K562 (cell line): ENCODE data around the gene NBEA. TPM values are rescaled to one million over a fixed set of nuclear protein-coding genes. Genes with fewer than 3 reads are reported as not detected.

Source experiments
- CEBPZ ChIP-seq: fragments of 150-350 bp; IDR thresholded peaks from 2 replicates; pipeline ENCODE4 v1.6.1; 2014; ENCODE audit warnings: low read depth, mild to moderate bottlenecking, low read length, borderline replicate concordance
- ELF1 ChIP-seq: fragments of 200-800 bp; sonication (Bioruptor generic); IDR thresholded peaks from 2 replicates; pipeline ENCODE4 v1.6.1; 2016; ENCODE audit warnings: missing genetic modification characterization, missing compliant biosample characterization
- L3MBTL2 ChIP-seq: fragments of 450-650 bp; IDR thresholded peaks from 2 replicates; pipeline ENCODE4 v1.6.1; 2016; ENCODE audit warnings: mild to moderate bottlenecking, moderate library complexity
- NFE2L1 ChIP-seq: fragments of 450-650 bp; IDR thresholded peaks from 2 replicates; pipeline ENCODE4 v1.6.1; 2016; ENCODE audit warnings: missing genetic modification characterization, low read depth, mild to moderate bottlenecking, missing compliant biosample characterization, moderate library complexity, borderline replicate concordance
- PHF20 ChIP-seq: fragments of 450-650 bp; IDR thresholded peaks from 2 replicates; pipeline ENCODE4 v1.6.1; 2018; ENCODE audit not compliant: partially characterized antibody
- TAF15 ChIP-seq: fragments of 200-400 bp; formaldehyde crosslinking; IDR thresholded peaks from 2 replicates; pipeline ENCODE4 v1.6.1; 2017; ENCODE audit warnings: mild to moderate bottlenecking, low read depth, low read length, moderate library complexity
- THRA ChIP-seq: fragments of 450-650 bp; IDR thresholded peaks from 2 replicates; pipeline ENCODE4 v1.6.1; 2017; ENCODE audit warnings: mild to moderate bottlenecking, moderate library complexity
- U2AF1 ChIP-seq: fragments of 200-400 bp; formaldehyde crosslinking; optimal IDR thresholded peaks from 2 replicates; pipeline ENCODE3; 2017; ENCODE audit warnings: mild to moderate bottlenecking, low read depth, low read length, moderate library complexity
- ZC3H8 ChIP-seq: fragments of 450-650 bp; IDR thresholded peaks from 2 replicates; pipeline ENCODE4 v1.6.1; 2017
- ZNF316 ChIP-seq: fragments of 450-650 bp; IDR thresholded peaks from 2 replicates; pipeline ENCODE4 v1.6.1; 2016
- polyA plus RNA-seq, 8 experiments: library from polyadenylated mRNA; depleted of rRNA in 4 of 8; stranded (reverse) in 5 of 8; unstranded in 3 of 8; fragments of >200 nt; fragmentation: Nextera tagmentation in 2 of 8; fragmentation: Illumina TruSeq in 1 of 8; extraction: Ambion mirVana in 2 of 8; extraction: Trizol in 1 of 8; gene quantifications; 2 replicates each; pipeline versions ENCODE4 v1.2.1 to v1.2.3, GENCODE V29; 2011 to 2014; ENCODE audit warnings: inconsistent platforms in 1 of 8, missing spikeins in 1 of 8
- total RNA-seq, 7 experiments: library from RNA; depleted of rRNA in 6 of 7; stranded (reverse); fragments of >200 nt in 6 of 7; fragmentation: Illumina TruSeq in 2 of 7; extraction: Trizol in 2 of 7; gene quantifications; 2 replicates each; pipeline versions ENCODE4 v1.2.1 to v1.2.3, GENCODE V29; 2011 to 2021; ENCODE audit warnings: low replicate concordance in 1 of 7

NBEA gene
- total and polyA plus RNA-seq, 9 of the 15 experiments (the other 6 are each of a cell fraction or from before 2014, with no cell fraction given) = 0.03 to 0.94 (median 0.05) TPM; not detected in 2

- TF ChIP-seq CEBPZ (no peak), TAF15 (no peak), ELF1 (tag) (no peak), U2AF1 (no peak), L3MBTL2 (no peak), NFE2L1 (tag) (no peak), PHF20 (no peak), THRA (no peak), ZC3H8 (no peak), ZNF316 (no peak)
Observed at GRCh38 chr13:35228536-35228935, 286.5 kb downstream of the NBEA start (continued).
